ENCODE results near the gene QRSL1.

The QRSL1 gene

GRCh38 chr6:106714281-106714680, 84.9 kb downstream of the QRSL1 start:
- no peak overlapping the region for H3K27ac ChIP-seq
- TF ChIP-seq, protein P1, sequence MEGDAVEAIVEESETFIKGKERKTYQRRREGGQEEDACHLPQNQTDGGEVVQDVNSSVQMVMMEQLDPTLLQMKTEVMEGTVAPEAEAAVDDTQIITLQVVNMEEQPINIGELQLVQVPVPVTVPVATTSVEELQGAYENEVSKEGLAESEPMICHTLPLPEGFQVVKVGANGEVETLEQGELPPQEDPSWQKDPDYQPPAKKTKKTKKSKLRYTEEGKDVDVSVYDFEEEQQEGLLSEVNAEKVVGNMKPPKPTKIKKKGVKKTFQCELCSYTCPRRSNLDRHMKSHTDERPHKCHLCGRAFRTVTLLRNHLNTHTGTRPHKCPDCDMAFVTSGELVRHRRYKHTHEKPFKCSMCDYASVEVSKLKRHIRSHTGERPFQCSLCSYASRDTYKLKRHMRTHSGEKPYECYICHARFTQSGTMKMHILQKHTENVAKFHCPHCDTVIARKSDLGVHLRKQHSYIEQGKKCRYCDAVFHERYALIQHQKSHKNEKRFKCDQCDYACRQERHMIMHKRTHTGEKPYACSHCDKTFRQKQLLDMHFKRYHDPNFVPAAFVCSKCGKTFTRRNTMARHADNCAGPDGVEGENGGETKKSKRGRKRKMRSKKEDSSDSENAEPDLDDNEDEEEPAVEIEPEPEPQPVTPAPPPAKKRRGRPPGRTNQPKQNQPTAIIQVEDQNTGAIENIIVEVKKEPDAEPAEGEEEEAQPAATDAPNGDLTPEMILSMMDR (conservative IDR thresholded peaks at IDR 0.05) = no peak

DNA sequence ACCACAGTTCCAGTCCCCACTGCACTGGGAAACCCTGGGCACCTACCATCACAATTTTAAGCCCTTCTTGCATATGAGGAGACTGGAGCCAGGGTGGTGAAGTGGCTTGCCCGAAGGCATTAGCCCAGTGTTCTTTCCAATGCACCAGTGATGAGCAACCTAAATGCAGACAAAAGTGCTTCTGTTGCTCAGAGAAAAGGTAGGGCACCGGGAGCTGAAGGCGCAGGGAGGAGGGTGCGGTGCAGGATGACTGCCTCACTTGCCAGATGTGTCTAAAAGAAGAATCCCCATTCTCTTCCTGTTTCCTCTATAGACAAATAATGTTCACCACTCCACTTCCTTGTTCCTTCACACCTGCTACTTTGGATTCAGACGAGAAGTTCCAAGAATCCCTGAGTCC, 86.5 kb downstream of the QRSL1 start:
- H3K27ac ChIP-seq = no peak overlapping the region

DNA sequence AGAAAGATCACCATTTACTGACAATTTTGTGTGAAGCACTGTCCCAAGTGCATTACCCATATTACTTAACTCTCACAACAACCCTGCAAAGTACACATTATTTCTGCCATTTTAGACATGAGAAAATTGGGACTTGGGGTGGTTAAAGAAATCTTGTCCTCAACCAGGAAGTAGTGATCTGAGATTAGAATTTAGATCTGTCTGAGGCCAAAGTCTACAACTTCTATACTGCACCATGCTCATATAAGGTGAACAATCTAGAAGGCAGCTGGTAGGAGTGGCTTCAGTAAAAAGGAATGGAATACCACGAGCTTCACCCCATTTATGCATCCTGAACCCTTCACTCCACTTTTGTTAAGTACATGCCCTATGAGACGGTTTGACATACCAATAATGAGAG, 87.6 kb downstream of the QRSL1 start:
- TF ChIP-seq, protein P1 (conservative IDR thresholded peaks at IDR 0.05) = no peak
- H3K27ac ChIP-seq = no peak overlapping the region

More for the DNA sequence above, 86.5 kb downstream of the QRSL1 start:
- TF ChIP-seq, protein P1 (conservative IDR thresholded peaks at IDR 0.05) = no peak
